H1 (cell line): Measurements from ENCODE around the gene PIMREG. TPM values are rescaled to one million over a fixed set of nuclear protein-coding genes. Genes with fewer than 3 reads are reported as not detected.

Experiments used
- RAD21 ChIP-seq, 2 experiments: IDR thresholded peaks in 1 of 2; conservative IDR thresholded peaks in 1 of 2; 2 replicates each; pipeline ENCODE4 v1.6.1; 2011; ENCODE audit warnings: low read depth in 2 of 2, low read length in 2 of 2, improper control_type of control experiment in 1 of 2, inconsistent platforms in 1 of 2, mild to moderate bottlenecking in 1 of 2, moderate library complexity in 1 of 2
- SIX5 ChIP-seq: IDR thresholded peaks from 2 replicates; pipeline ENCODE4 v1.6.1; 2011; ENCODE audit warnings: mild to moderate bottlenecking, low read depth, low read length
- polyA plus RNA-seq, 7 experiments: library from polyadenylated mRNA; depleted of rRNA in 3 of 7; stranded (reverse) in 5 of 7; unstranded in 2 of 7; fragments of >200 nt in 5 of 7; fragments of 200-250 nt in 2 of 7; gene quantifications; 1 replicate in 5 of 7; 2 replicates in 1 of 7; 4 replicates in 1 of 7; pipeline versions ENCODE4 v1.2.1 to v1.2.3, GENCODE V29; 2011 to 2013; ENCODE audit warnings: missing spikeins in 2 of 7, mixed read lengths in 2 of 7
- total RNA-seq: library from RNA; stranded (reverse); fragmentation: NEBNext Ultra II Directional; extraction: Animal tissue kit (Norgen Biotek cat#: 25700); gene quantifications from 2 replicates; pipeline ENCODE4 v1.2.1, GENCODE V29; 2021
- TF ChIP-seq, protein P1 (sequence below): IDR thresholded peaks from 2 replicates; pipeline ENCODE4 v1.6.1; 2012; ENCODE audit warnings: inconsistent platforms

Gene PIMREG
- total and polyA plus RNA-seq, 2 of the 8 experiments (the other 6 are each of a cell fraction or from before 2014, with no cell fraction given): 133 to 148 TPM

DNA sequence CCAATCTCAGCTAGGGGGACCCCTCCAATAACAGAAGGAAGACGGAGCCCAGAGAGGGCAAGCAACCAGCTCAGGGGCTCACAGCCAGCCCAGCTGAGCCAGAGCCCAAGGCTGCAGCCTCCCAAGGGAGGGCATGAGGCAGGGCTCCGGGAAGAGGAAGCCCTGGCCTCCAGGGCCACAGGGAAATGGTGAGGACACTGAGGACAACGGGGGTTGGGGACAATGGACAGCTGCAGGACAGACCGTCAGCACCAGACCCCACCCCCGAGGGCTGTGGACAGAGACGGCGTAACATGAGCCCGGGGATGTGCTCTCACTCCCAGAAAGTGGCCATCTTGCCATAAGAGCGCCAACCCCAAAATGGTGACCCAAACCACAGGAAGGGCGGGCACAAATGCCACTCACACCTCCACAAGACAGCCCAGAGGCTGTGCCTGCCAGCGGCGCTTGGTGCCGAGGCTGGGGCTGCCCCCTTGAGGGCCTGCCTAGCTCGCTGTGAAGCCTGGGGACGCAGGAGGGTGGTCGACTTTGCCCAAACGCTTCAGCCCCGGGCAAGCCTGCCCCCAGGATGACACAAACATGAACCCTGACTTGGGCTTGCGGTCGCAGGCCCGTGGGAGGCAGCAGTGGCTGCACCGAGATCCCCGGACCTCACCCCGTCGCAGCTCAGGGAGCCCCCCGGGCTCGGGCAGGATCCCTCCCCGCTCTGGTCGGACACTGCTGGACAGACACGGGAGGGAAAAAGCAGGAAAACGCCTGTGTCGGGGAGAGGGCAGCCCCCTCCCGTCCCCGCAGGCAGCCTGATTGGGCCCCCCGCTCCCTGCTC lies 10.5 kb downstream of the PIMREG start (continued):
- no peak for TF ChIP-seq SIX5
- TF ChIP-seq RAD21 (IDR thresholded peaks at IDR 0.05 in 1 of 2, conservative IDR thresholded peaks at IDR 0.05 in 1 of 2; ENCODE audit: low read depth in 2 of 2, low read length in 2 of 2): no peak; a peak in 1 of 4 replicates
- TF ChIP-seq, protein P1, sequence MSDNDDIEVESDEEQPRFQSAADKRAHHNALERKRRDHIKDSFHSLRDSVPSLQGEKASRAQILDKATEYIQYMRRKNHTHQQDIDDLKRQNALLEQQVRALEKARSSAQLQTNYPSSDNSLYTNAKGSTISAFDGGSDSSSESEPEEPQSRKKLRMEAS: no peak
